Measurements from ENCODE around the gene FPR1. TPM values are rescaled to one million over a fixed set of nuclear protein-coding genes. Genes with fewer than 3 reads are reported as not detected.

Gene FPR1
- total and polyA plus RNA-seq, 2 of the 4 experiments (the other 2 are of a cell fraction) = not detected

- Histone ChIP-seq H3K9me3 (ENCODE audit: control insufficient read depth, insufficient read depth, low read length) (peaks cover 5% of the 10 kb centered on the region), H4K91ac (ENCODE audit: insufficient read depth, low read depth, low read length) (no peak overlapping the region), H3K4me2 (ENCODE audit: low read depth, low read length) (no peak overlapping the region), H3K56ac (ENCODE audit: extremely low read depth, insufficient read depth, low read length) (no peak overlapping the region), H3K9ac (ENCODE audit: low read depth, low read length) (no peak overlapping the region), H3K14ac (replicated peaks; ENCODE audit: low read depth, low read length) (no peak overlapping the region), H3K4ac (ENCODE audit: low read depth, low read length) (no peak overlapping the region), H3K23ac (ENCODE audit: low read depth, low read length) (no peak overlapping the region), H3K4me3 (ENCODE audit: insufficient read depth, low read depth, low read length) (no peak overlapping the region), H2BK15ac (ENCODE audit: low read depth, low read length) (no peak overlapping the region), H3K18ac (ENCODE audit: low read depth, low read length) (no peak overlapping the region), H3K79me1 (ENCODE audit: low read depth in 1 of 2, low read length in 2 of 2) (no peaks in the 10 kb centered on the region), H2AK5ac (ENCODE audit: low read depth, low read length) (no peak overlapping the region), H2BK120ac (ENCODE audit: low read depth, low read length) (no peak overlapping the region), H2AFZ (replicated peaks; ENCODE audit: low read length, poor library complexity) (no peak overlapping the region), H3K27ac (ENCODE audit: insufficient read depth, low read length) (no peak overlapping the region), H2AK9ac (replicated peaks; ENCODE audit: low read depth, low read length, poor library complexity) (no peak overlapping the region), H4K20me1 (ENCODE audit: insufficient read depth, low read length) (no peaks in the 10 kb centered on the region), H3K9me1 (ENCODE audit: insufficient read depth, low read length) (no peaks in the 10 kb centered on the region), H3K4me1 (ENCODE audit: control insufficient read depth, insufficient read depth, low read length) (no peaks in the 10 kb centered on the region; the same call in 1 of the 2 replicates), H2BK20ac (ENCODE audit: low read depth, low read length) (no peak overlapping the region), H3K36me3 (ENCODE audit: control insufficient read depth, insufficient read depth, low read length) (no peaks in the 10 kb centered on the region), H4K5ac (ENCODE audit: low read depth, low read length) (no peak overlapping the region), H2BK5ac (ENCODE audit: low read depth, low read length, poor library complexity, severe bottlenecking) (no peak overlapping the region), H4K8ac (ENCODE audit: low read depth in 2 of 2, low read length in 2 of 2) (no peak overlapping the region), H3K27me3 (ENCODE audit: control insufficient read depth, insufficient read depth, low read length) (peaks cover 34% of the 10 kb centered on the region)
- POLR2A ChIA-PET (ENCODE audit: unreplicated experiment) = interaction anchor here (0.5 kb wide), 1 partner anchor 21 kb away, joined by 3 read pairs; no protein-coding TSS in a partner anchor
- CTCF ChIA-PET = no interaction called here
- intact Hi-C loops (cut with micrococcal nuclease) = no loop called here
- BruUV-seq (replicated peaks) = no TSS peak
- no CpG with 5 or more reads among the region's 11 CpGs for whole genome bisulfite sequencing, 2 experiments (ENCODE audit: extremely low coverage in 2 of 2, insufficient read length in 1 of 2)
- DNase-seq (no peak), ATAC-seq (ENCODE audit: low read depth) (no peak)
- dilution Hi-C loops (cut with HindIII; ENCODE audit: low sequenced_read_pairs, unreplicated experiment) = no loop called here
- in situ Hi-C loops (cut with MboI; ENCODE audit: low sequenced_read_pairs) = no loop called here
- no peak for TF ChIP-seq RCOR1 (IDR thresholded peaks at IDR 0.05; ENCODE audit: insufficient replicate concordance, low read length)
- TF ChIP-seq MAZ (IDR thresholded peaks at IDR 0.05; ENCODE audit: borderline replicate concordance, low read depth, low read length) = no peak
- no peak for TF ChIP-seq ELK1 (IDR thresholded peaks at IDR 0.05; ENCODE audit: borderline replicate concordance, low read depth, low read length)
- TF ChIP-seq MXI1 (IDR thresholded peaks at IDR 0.05; ENCODE audit: borderline replicate concordance, low read depth, low read length) = no peak
- TF ChIP-seq MAFK (IDR thresholded peaks at IDR 0.05; ENCODE audit: low read depth, low read length) = no peak
Observed at GRCh38 chr19:51716925-51717324, 34.8 kb downstream of the FPR1 start.
